MCF 10A (cell line): ENCODE data around the gene USP40. TPM values are rescaled to one million over a fixed set of nuclear protein-coding genes. Genes with fewer than 3 reads are reported as not detected.
A peak's percentile ranks its signal among the peaks of the same experiment; 100 is the strongest.

Experiments
- BruUV-seq: library from RNA; stranded (reverse); fragments of 400-500 nt; replicated peaks from 2 replicates; lab custom pipeline; 2021; lab: Mats Ljungman, UMichigan
- CTCF ChIA-PET: fragments of 300-600 bp; sonication (Branson Sonifier 250); formaldehyde crosslinking; extraction: SDS; loops from one replicate; lab custom pipeline; 2021; ENCODE audit warnings: antibody characterized with exemption, inconsistent platforms; lab: Yijun Ruan, JAX
- POLR2A ChIA-PET: fragments of 300-600, 350-650 bp; sonication (Branson Sonifier 250); formaldehyde crosslinking; extraction: SDS; loops from one replicate; lab custom pipeline; 2020; ENCODE audit warnings: antibody characterized with exemption, inconsistent platforms; lab: Yijun Ruan, JAX
- DNase-seq: peaks from one replicate; pipeline ENCODE4 v3.0.0-alpha.2; 2018; ENCODE audit not compliant: unreplicated experiment
- H3K27ac Mint-ChIP-seq: one replicate; pipeline ENCODE4 v1.8.0; 2022; ENCODE audit warnings: mild to moderate bottlenecking, low read depth, mixed read lengths; ENCODE audit not compliant: unreplicated experiment
- H3K27me3 Mint-ChIP-seq: one replicate; pipeline ENCODE4 v1.8.0; 2022; ENCODE audit warnings: mixed read lengths; ENCODE audit not compliant: insufficient read depth, unreplicated experiment
- H3K36me3 Mint-ChIP-seq: one replicate; pipeline ENCODE4 v1.8.0; 2022; ENCODE audit warnings: mild to moderate bottlenecking, moderate library complexity, mixed read lengths; ENCODE audit not compliant: insufficient read depth, unreplicated experiment
- H3K4me1 Mint-ChIP-seq: one replicate; pipeline ENCODE4 v1.8.0; 2022; ENCODE audit warnings: mixed read lengths; ENCODE audit not compliant: insufficient read depth, unreplicated experiment
- H3K4me3 Mint-ChIP-seq: one replicate; pipeline ENCODE4 v1.8.0; 2022; ENCODE audit warnings: mild to moderate bottlenecking, moderate library complexity, mixed read lengths; ENCODE audit not compliant: unreplicated experiment
- H3K9me3 Mint-ChIP-seq: one replicate; pipeline ENCODE4 v1.8.0; 2022; ENCODE audit warnings: mixed read lengths; ENCODE audit not compliant: unreplicated experiment
- intact Hi-C: fragments of 100-400 bp; cut with micrococcal nuclease; formaldehyde crosslinking; loops from 2 replicates; pipeline ENCODE4 v1.14.1; 2022
- total RNA-seq: library from RNA; stranded (reverse); gene quantifications from 2 replicates; pipeline ENCODE4 v1.2.3, GENCODE V29; 2022
- TF ChIP-seq, protein P1 (sequence below): fragments of 200-600 bp; IDR thresholded peaks from one replicate; pipeline ENCODE4 v1.8.0; 2022; ENCODE audit warnings: antibody characterized with exemption, mild to moderate bottlenecking; ENCODE audit not compliant: unreplicated experiment

Gene USP40
- total RNA-seq, 1 experiment from 2014 or later: 56.3 TPM

DNA sequence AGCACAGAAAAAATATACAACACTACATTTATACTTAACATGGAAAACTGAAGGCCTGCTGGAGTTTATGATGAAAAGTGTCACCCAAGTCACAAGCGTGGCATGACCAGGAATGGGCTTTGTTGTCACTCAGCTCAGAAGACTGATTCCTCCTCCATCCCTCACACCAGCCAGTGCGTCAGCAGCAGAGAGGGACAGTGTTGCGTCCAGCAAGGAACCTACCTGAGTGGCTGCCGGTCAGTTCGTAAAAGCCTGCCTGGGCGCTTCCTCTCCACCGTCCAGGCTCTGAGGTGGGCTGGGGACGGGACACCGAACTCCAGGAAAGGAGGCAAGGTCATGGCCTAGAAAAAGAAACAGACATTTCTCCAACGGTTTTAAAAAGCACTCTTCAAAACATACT, 77.4 kb downstream of the USP40 start:
- CTCF ChIA-PET: interaction anchor here (0.6 kb wide), 1 partner anchor 228 kb away, joined by 5 read pairs; no protein-coding TSS in a partner anchor
- intact Hi-C loops: loop anchor here (5.0 kb wide), 1 partner anchor 223 kb away; the partner anchor contains the start of gene UGT1A5
- no peaks in the 10 kb centered on the region for H3K27me3 Mint-ChIP-seq
- no peak for DNase-seq
- H3K27ac Mint-ChIP-seq: peak overlapping the region; percentile 84
- TF ChIP-seq, protein P1, sequence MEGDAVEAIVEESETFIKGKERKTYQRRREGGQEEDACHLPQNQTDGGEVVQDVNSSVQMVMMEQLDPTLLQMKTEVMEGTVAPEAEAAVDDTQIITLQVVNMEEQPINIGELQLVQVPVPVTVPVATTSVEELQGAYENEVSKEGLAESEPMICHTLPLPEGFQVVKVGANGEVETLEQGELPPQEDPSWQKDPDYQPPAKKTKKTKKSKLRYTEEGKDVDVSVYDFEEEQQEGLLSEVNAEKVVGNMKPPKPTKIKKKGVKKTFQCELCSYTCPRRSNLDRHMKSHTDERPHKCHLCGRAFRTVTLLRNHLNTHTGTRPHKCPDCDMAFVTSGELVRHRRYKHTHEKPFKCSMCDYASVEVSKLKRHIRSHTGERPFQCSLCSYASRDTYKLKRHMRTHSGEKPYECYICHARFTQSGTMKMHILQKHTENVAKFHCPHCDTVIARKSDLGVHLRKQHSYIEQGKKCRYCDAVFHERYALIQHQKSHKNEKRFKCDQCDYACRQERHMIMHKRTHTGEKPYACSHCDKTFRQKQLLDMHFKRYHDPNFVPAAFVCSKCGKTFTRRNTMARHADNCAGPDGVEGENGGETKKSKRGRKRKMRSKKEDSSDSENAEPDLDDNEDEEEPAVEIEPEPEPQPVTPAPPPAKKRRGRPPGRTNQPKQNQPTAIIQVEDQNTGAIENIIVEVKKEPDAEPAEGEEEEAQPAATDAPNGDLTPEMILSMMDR: no peak
- peaks cover 55% of the 10 kb centered on the region for H3K4me1 Mint-ChIP-seq
- H3K9me3 Mint-ChIP-seq: no peaks in the 10 kb centered on the region
- no peak overlapping the region for H3K4me3 Mint-ChIP-seq
- POLR2A ChIA-PET: interaction anchor here (0.6 to 2.8 kb wide), 5 partner anchors 36 to 219 kb away, joined by 3 to 14 read pairs (median 5); no protein-coding TSS in a partner anchor
- no TSS peak for BruUV-seq
- peaks cover 40% of the 10 kb centered on the region for H3K36me3 Mint-ChIP-seq

DNA sequence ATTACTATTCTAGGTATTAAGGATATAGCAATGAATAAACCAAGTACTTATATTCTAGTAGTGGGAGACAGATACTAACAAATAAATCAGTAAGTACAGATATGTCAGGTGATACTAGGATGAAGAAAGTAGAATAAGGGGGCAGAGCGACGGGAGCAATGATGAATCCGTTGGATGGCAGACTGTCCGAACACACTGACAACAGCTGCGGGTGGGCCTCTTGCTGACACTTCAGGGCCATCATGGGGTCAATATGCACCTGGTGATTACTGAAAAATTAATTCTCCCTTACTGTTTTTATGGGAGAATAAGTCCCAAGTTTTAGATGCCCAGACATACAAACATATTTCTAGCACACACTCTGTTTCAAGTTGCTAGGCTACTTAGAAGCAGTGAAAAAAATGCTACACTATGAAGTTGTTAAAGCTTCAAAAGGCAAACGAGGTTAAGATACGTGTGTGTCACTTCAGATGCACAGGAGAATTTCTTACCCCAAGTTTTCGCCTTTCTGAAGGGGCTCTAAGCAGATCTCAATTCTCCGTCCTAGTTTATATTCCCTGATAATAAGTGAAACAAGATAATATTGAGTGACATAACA, 78.7 kb downstream of the USP40 start:
- no TSS peak for BruUV-seq
- Mint-ChIP-seq H3K27ac (peak overlapping the region; percentile 84), H3K4me1 (peaks cover 48% of the 10 kb centered on the region), H3K36me3 (peaks cover 49% of the 10 kb centered on the region), H3K4me3 (peak overlapping the region; percentile 49), H3K9me3 (no peaks in the 10 kb centered on the region), H3K27me3 (no peaks in the 10 kb centered on the region)
- CTCF ChIA-PET: interaction anchor here (0.5 to 0.7 kb wide), 2 partner anchors 55 to 225 kb away, joined by 3 to 8 read pairs; no protein-coding TSS in a partner anchor
- TF ChIP-seq, protein P1: no peak
- POLR2A ChIA-PET: interaction anchor here (0.7 to 2.8 kb wide), 8 partner anchors 11 to 219 kb away, joined by 3 to 14 read pairs (median 4); partner anchors contain the start of gene USP40
- intact Hi-C loops: loop anchor here (2.0 to 5.0 kb wide), 2 partner anchors 224 to 345 kb away; partner anchors contain the start of gene UGT1A5
- DNase-seq: no peak

DNA sequence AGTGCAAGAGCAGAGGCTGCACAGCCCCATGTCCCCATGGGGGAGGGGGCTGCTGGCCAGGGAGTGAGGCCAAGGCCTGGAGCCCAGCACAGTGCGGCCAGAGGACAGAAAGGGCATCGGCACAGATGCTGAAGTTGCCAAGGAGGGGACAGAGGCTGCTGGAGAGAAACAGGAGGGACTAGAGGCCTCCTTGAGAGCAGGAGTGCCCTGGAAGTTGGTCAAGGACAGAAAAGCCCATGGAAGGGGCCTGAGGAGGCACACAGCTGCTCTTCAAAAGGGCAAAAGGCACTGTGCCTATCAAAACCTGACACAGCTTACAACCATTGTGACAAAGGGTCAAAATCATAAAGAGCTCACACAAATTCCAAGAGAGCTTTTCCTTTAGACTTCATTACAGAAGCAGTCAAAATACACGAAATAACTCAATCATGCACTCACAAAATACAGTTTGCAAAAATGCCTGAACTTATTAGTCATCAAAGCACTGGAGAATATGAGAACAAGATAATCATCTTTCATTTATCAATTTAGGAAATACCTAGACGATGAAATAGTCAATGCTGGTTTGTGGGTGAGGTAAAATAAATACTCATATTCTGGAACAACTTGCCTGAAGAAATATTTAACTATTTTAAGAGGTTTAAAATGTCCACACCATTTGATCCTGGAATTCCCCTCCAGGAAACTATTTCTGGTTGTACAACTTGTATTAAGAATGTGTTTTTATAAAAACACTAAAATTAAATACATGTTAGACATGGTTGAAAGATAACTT, 79.6 kb downstream of the USP40 start:
- Mint-ChIP-seq H3K36me3 (peaks cover 58% of the 10 kb centered on the region), H3K27me3 (no peaks in the 10 kb centered on the region)
- POLR2A ChIA-PET: interaction anchor here (0.6 to 1.0 kb wide), 2 partner anchors 80 to 133 kb away, joined by 3 read pairs; partner anchors contain the start of genes DGKD and USP40

More for the DNA sequence above, 79.6 kb downstream of the USP40 start:
- Mint-ChIP-seq H3K4me1 (peaks cover 39% of the 10 kb centered on the region), H3K9me3 (no peaks in the 10 kb centered on the region), H3K27ac (peak overlapping the region; percentile 84), H3K4me3 (peak overlapping the region; percentile 36)
- BruUV-seq: no TSS peak
- peak; percentile 63 for DNase-seq
- intact Hi-C loops: loop anchor here (2.0 to 5.0 kb wide), 2 partner anchors 225 to 346 kb away; partner anchors contain the start of gene UGT1A5
- TF ChIP-seq, protein P1: no peak
- CTCF ChIA-PET: interaction anchor here (0.7 kb wide), 1 partner anchor 226 kb away, joined by 3 read pairs; no protein-coding TSS in a partner anchor
